Upper lobe of right lung (tissue), 1 donor: Measurements from ENCODE around the gene SLC39A11. TPM values are rescaled to one million over a fixed set of nuclear protein-coding genes. Genes with fewer than 3 reads are reported as not detected.
A peak's percentile ranks its signal among the peaks of the same experiment; 100 is the strongest.

Experiments used
- ATAC-seq: fragments of 200-7000 bp; cut with Tn5 transposase; one replicate; pipeline ENCODE4 v1.9.1; 2020; ENCODE audit warnings: mild to moderate bottlenecking, moderate library complexity
- DNase-seq: peaks from one replicate; pipeline ENCODE4 v3.0.0-alpha.2; 2020
- H3K27ac ChIP-seq: fragments of 200-600 bp; one replicate; pipeline ENCODE4 v1.8.0; 2022
- H3K27me3 ChIP-seq: fragments of 200-600 bp; one replicate; pipeline ENCODE4 v1.8.0; 2022; ENCODE audit warnings: mild to moderate bottlenecking
- H3K36me3 ChIP-seq: fragments of 200-600 bp; one replicate; pipeline ENCODE4 v1.8.0; 2022
- H3K4me1 ChIP-seq: fragments of 200-600 bp; one replicate; pipeline ENCODE4 v1.8.0; 2022
- H3K4me3 ChIP-seq: fragments of 200-600 bp; one replicate; pipeline ENCODE4 v1.8.0; 2022; ENCODE audit warnings: mild to moderate bottlenecking
- H3K9me3 ChIP-seq: fragments of 200-600 bp; one replicate; pipeline ENCODE4 v1.8.0; 2022
- intact Hi-C: fragments of 100-400 bp; cut with DNase I; formaldehyde crosslinking; loops from one replicate; pipeline ENCODE4 v1.11.0; 2022
- total RNA-seq: library from RNA; stranded (reverse); fragmentation: NEBNext Ultra II Directional; extraction: Animal tissue kit (Norgen Biotek cat#: 25700); gene quantifications from one replicate; pipeline ENCODE4 v1.2.1, GENCODE V29; 2021
- TF ChIP-seq, protein P1 (sequence below): fragments of 200-600 bp; IDR thresholded peaks from one replicate; pipeline ENCODE4 v1.8.0; 2022; ENCODE audit warnings: antibody characterized with exemption
- donor health status: DM: no; HTN: yes; CAD: no; lungs with severe emphysema.

Gene SLC39A11
- total RNA-seq, 1 donor from 2014 or later = 33.7 TPM

DNA sequence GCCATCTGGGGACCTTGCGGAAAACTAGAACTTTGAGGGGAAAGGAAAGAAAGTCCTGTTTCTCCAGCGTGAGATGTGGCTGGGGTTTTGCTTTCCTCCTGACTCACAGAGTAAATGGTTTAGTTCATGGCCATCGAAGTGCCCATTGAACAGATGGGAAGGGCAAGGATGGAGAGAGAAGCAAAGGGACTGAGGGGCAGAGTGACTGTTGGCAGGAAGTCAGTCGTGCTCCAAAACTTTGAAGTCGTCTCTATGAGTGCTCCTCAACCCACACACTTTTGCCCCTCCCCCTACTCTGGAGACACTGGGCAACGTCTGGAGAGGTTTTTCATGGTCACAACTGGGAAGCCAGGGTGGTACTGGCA is 476.9 kb downstream of the SLC39A11 start:
- intact Hi-C loops = no loop called here
- H3K36me3 ChIP-seq = no peaks in the 10 kb centered on the region
- ATAC-seq (no peak), DNase-seq (no peak)
- H3K4me1 ChIP-seq = no peaks in the 10 kb centered on the region
- TF ChIP-seq, protein P1, sequence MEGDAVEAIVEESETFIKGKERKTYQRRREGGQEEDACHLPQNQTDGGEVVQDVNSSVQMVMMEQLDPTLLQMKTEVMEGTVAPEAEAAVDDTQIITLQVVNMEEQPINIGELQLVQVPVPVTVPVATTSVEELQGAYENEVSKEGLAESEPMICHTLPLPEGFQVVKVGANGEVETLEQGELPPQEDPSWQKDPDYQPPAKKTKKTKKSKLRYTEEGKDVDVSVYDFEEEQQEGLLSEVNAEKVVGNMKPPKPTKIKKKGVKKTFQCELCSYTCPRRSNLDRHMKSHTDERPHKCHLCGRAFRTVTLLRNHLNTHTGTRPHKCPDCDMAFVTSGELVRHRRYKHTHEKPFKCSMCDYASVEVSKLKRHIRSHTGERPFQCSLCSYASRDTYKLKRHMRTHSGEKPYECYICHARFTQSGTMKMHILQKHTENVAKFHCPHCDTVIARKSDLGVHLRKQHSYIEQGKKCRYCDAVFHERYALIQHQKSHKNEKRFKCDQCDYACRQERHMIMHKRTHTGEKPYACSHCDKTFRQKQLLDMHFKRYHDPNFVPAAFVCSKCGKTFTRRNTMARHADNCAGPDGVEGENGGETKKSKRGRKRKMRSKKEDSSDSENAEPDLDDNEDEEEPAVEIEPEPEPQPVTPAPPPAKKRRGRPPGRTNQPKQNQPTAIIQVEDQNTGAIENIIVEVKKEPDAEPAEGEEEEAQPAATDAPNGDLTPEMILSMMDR = no peak
- no peak overlapping the region for H3K4me3 ChIP-seq
- peaks cover 9% of the 10 kb centered on the region for H3K27me3 ChIP-seq
- no peak overlapping the region for H3K27ac ChIP-seq
- H3K9me3 ChIP-seq = no peaks in the 10 kb centered on the region

DNA sequence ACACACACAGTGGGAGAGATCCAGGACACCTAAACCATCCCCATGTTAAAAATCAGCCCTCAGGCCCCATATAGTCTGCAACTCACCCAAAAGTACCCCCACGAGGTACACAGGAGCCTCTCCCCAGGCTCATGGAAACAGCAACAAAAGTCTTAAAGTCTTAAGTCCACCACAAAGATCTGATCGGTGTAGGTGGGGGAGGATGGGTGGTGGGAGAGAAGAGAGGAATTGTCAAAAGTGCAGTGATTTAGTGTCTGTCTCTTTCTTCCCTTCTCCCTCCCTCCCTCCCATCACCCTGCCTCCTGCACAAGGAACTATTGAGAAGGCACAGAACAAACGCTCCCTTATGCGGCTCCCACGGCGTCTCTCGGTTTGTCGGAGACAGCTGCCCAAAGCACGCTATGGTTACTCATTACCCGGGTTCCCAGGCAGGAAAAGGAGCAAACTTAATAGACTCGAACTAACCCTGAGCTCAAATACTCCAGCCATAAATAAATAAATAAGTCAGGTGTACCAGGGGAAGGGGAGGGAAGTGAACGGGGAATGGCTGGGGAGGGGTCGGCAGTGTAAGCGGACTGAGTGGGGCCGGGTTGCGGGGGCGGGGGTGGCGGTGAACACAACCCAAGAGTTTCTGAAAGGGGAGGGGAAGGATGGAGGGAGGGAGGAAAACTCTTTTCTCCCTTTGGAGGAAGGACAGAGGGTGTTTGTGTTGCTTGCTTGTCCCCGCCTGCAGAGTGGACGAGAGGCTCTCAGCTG is 477.4 kb downstream of the SLC39A11 start:
- intact Hi-C loops = no loop called here
- no peaks in the 10 kb centered on the region for H3K4me1 ChIP-seq
- H3K27ac ChIP-seq = no peak overlapping the region
- H3K36me3 ChIP-seq = no peaks in the 10 kb centered on the region
- H3K9me3 ChIP-seq = no peaks in the 10 kb centered on the region
- H3K27me3 ChIP-seq = peaks cover 9% of the 10 kb centered on the region
- TF ChIP-seq, protein P1 = no peak
- DNase-seq = no peak
- peak; percentile 38 for ATAC-seq
- no peak overlapping the region for H3K4me3 ChIP-seq

DNA sequence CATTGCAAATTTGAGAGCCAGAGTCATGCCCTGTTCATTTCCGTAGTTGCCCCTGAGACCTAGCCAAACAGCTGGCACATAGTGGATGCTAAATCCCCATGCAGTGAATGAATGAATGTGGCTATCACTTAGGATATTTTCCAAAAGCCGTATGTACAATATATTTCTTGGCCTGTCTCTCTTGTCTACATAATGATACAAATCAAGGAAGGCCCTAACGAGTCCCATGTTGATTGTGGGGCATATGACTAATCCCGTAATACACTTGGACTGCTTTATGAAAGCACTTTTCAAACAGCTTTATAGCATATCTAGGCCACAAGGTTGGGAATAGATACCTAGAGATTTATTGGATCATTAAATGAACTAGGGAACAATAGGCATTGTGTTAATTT is 478.0 kb downstream of the SLC39A11 start:
- H3K4me3 ChIP-seq = no peak overlapping the region
- no peak for ATAC-seq
- H3K36me3 ChIP-seq = no peaks in the 10 kb centered on the region
- no peaks in the 10 kb centered on the region for H3K4me1 ChIP-seq
- no peaks in the 10 kb centered on the region for H3K9me3 ChIP-seq
- TF ChIP-seq, protein P1 = no peak
- intact Hi-C loops = no loop called here
- H3K27ac ChIP-seq = no peak overlapping the region
- DNase-seq = no peak
- H3K27me3 ChIP-seq = peaks cover 9% of the 10 kb centered on the region

DNA sequence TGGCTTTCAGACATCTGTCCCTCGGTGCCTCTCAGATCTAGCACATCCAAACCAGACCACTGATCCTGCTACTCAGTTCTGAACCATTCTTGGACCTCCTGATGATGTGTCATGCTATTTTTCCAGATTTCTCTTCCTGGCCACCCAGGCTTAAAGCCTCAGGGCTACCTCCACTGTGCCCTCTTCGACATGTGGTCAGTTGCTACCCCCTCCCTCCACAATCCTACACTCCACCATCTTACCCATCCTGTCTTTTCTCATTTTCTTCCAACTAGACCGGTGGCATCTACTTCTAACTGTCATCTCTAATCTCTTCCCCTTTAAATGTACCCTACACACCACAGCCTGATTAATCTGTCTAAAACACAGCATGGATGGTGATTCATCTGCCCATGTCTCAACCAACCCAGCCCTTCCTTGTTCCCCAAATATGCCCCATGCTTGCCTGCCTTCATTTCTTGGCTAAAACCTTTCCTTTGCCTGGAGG is 478.6 kb downstream of the SLC39A11 start:
- TF ChIP-seq, protein P1 = no peak
- Histone ChIP-seq H3K9me3 (no peaks in the 10 kb centered on the region), H3K4me3 (no peak overlapping the region), H3K36me3 (no peaks in the 10 kb centered on the region), H3K27me3 (peaks cover 9% of the 10 kb centered on the region), H3K4me1 (no peaks in the 10 kb centered on the region), H3K27ac (no peak overlapping the region)
- intact Hi-C loops = no loop called here
- DNase-seq (no peak), ATAC-seq (no peak)

DNA sequence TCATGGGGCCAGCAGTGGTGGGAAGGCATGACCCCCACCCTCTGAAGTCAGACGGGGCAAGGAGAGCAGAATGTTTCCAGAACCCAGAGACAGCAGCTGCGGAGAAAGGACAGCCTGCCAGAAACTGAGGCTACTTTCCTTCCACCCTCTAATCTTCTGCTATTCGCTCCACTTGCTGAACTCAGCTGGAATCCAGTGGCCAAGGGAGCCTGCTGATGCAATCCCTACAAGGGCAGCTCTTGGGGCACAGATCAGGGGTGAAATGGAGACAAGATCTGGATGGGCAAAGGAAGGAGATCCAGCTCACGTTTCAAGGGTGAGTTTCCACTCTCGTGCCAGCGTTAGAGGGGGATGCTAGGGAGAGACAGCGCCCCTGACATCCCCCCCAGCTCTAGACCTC is 479.1 kb downstream of the SLC39A11 start:
- Histone ChIP-seq H3K27me3 (peaks cover 9% of the 10 kb centered on the region), H3K9me3 (no peaks in the 10 kb centered on the region), H3K36me3 (no peaks in the 10 kb centered on the region), H3K4me3 (no peak overlapping the region), H3K4me1 (no peaks in the 10 kb centered on the region), H3K27ac (no peak overlapping the region)
- DNase-seq = no peak
- intact Hi-C loops = no loop called here
- TF ChIP-seq, protein P1 = no peak
- ATAC-seq = no peak
